Coronary artery (tissue), 2 donors: ENCODE data around the gene ALKBH7.
"Not testable (repeated sequence)": the region's sequence is repeated elsewhere in the genome, so short reads cannot be mapped to it uniquely, and the experiment has no call there.

ENCODE experiments used
- DNase-seq: peaks from one replicate; pipeline ENCODE4 v3.0.0-alpha.2; 2017; ENCODE audit warnings: low spot score
- H3K27ac ChIP-seq, 2 donors: fragments of 200-600 bp; sonication (generic); one replicate each; pipeline ENCODE4 v1.5.1; 2016 to 2019
- H3K4me3 ChIP-seq: fragments of 200-600 bp; sonication (generic); 2 replicates; pipeline ENCODE4 v1.5.1; 2016; ENCODE audit warnings: mild to moderate bottlenecking, moderate library complexity
- CTCF ChIP-seq: fragments of 200-600 bp; sonication (generic); IDR thresholded peaks from one replicate; pipeline ENCODE4 v1.5.1; 2019; ENCODE audit warnings: antibody characterized with exemption

The ALKBH7 gene

DNA sequence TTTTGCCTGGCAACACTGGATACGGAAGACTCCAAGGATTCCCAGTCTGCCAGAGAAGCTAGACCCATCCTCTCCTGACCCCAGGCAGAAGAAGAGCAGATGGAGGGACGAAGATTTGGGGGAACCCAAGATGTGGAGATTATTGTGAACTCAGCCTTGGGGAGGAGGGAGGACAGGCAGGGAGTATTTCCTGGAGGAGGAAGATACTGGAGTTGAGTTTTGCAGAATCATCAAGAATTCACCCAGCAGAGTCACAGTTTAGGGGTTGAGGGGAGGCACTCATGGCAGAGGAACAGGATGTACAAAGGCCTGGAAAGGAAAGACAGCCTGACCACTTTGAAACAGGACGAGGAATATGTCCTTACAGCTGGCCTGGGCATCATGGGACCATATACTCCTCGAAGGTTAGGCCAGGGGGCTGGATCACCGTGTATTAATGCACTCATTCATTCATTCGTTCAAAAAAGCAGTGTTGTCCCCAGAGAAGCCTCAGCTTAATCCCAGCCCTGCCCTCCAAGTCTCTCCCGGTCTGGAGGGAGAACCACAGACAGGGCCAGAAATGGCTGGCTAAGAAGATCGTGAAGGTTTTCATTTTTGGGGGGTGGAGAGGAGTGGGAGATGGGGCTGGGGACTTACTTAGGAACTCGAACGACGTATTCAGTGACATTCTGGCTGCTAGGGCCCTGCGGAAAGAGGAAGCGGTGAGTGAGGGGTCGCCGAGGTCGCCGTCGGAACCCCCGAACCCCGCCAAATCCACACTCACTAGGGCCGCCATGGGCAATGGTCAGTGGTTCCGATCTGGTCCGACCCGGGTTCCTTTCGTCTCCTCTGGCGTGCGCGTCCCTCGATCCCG lies 19.9 kb downstream of the ALKBH7 start:
- DNase-seq = no peak
- no peak for TF ChIP-seq CTCF
- Histone ChIP-seq H3K4me3 (peak overlapping the region; percentile 82), H3K27ac (peak overlapping the region; percentile 93 to 95)

GRCh38 chr19:6393074-6393982 lies 20.7 kb downstream of the ALKBH7 start, which contains the start of gene GTF2F1:
GTF2F1 (minus strand) TSS chr19:6393164; CDS start chr19:6392995, 169 bp downstream.
- peak; percentile 96 for DNase-seq
- H3K4me3 ChIP-seq = peak within 1 kb of the TSS; percentile 82
- TF ChIP-seq CTCF = no peak
- peak within 1 kb of the TSS; percentile 93 to 95 for H3K27ac ChIP-seq

GRCh38 chr19:6393983-6394412 lies 21.4 kb downstream of the ALKBH7 start:
- TF ChIP-seq CTCF = no peak
- Histone ChIP-seq H3K27ac (peak overlapping the region; percentile 93 to 95), H3K4me3 (peak overlapping the region; percentile 82)
- no peak for DNase-seq

GRCh38 chr19:6394831-6395230 lies 22.2 kb downstream of the ALKBH7 start:
- Histone ChIP-seq H3K27ac (no peak overlapping the region), H3K4me3 (no peak overlapping the region)
- TF ChIP-seq CTCF = no peak
- DNase-seq = no peak

GRCh38 chr19:6396305-6396704 lies 23.7 kb downstream of the ALKBH7 start:
- no peak for TF ChIP-seq CTCF
- DNase-seq = no peak
- no peak overlapping the region for H3K27ac ChIP-seq
- no peak overlapping the region for H3K4me3 ChIP-seq

GRCh38 chr19:6400062-6400944 lies 27.7 kb downstream of the ALKBH7 start:
- DNase-seq, H3K4me3 ChIP-seq, H3K27ac ChIP-seq: not testable (repeated sequence)

DNA sequence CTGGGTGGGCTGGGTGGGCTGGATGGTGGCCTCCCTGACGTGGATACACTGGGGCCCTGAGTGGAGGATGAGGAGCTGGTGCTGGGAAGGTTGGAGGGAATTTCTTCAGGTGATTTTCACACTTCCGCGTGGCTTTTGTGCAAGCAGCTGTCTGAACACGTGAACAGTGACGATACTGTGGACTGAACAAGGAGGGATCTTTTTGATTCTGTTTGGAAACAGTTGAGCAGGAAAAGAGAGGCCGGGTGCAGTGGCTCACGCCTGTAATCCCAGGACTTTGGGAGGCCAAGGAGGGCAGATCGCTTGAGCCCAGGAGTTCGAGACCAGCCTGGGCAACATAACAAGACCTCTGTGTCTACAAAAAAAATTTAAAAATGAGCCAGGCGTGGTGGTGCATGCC lies 29.5 kb downstream of the ALKBH7 start:
- no peak overlapping the region for H3K27ac ChIP-seq
- no peak overlapping the region for H3K4me3 ChIP-seq
- DNase-seq = no peak
- no peak for TF ChIP-seq CTCF
